Glutamatergic neuron (in vitro differentiated cells): ENCODE data around the gene GATA5. TPM values are rescaled to one million over a fixed set of nuclear protein-coding genes. Genes with fewer than 3 reads are reported as not detected.

ENCODE experiments used
- DNase-seq: peaks from one replicate; pipeline ENCODE4 v3.0.0; 2022
- H3K27ac Mint-ChIP-seq: one replicate; pipeline ENCODE4 v1.8.0; 2020; ENCODE audit warnings: mild to moderate bottlenecking, mixed read lengths, inconsistent platforms; ENCODE audit not compliant: unreplicated experiment
- H3K27me3 Mint-ChIP-seq: one replicate; pipeline ENCODE4 v1.8.0; 2020; ENCODE audit warnings: mild to moderate bottlenecking, moderate library complexity, mixed read lengths, inconsistent platforms; ENCODE audit not compliant: unreplicated experiment
- H3K36me3 Mint-ChIP-seq: one replicate; pipeline ENCODE4 v1.8.0; 2020; ENCODE audit warnings: mild to moderate bottlenecking, mixed read lengths, inconsistent platforms; ENCODE audit not compliant: unreplicated experiment
- H3K4me1 Mint-ChIP-seq: one replicate; pipeline ENCODE4 v1.8.0; 2020; ENCODE audit warnings: mild to moderate bottlenecking, low read depth, mixed read lengths, inconsistent platforms; ENCODE audit not compliant: unreplicated experiment
- H3K4me3 Mint-ChIP-seq: one replicate; pipeline ENCODE4 v1.8.0; 2020; ENCODE audit warnings: mild to moderate bottlenecking, mixed read lengths, inconsistent platforms; ENCODE audit not compliant: unreplicated experiment
- H3K9me3 Mint-ChIP-seq: one replicate; pipeline ENCODE4 v1.8.0; 2020; ENCODE audit warnings: mild to moderate bottlenecking, moderate library complexity, mixed read lengths, inconsistent platforms; ENCODE audit not compliant: unreplicated experiment
- CTCF ChIP-seq: fragments of 200-600 bp; sonication (generic); IDR thresholded peaks from one replicate; pipeline ENCODE4 v1.5.0; 2021; ENCODE audit not compliant: partially characterized antibody, unreplicated experiment
- total RNA-seq: library from RNA; stranded (reverse); fragmentation: NEBNext Ultra II Directional; extraction: Animal tissue kit (Norgen Biotek cat#: 25700); gene quantifications from one replicate; pipeline ENCODE4 v1.2.1, GENCODE V29; 2021; ENCODE audit not compliant: unreplicated experiment

GATA5 gene
- total RNA-seq, 1 donor from 2014 or later, result 1.3 TPM

- H3K4me1 Mint-ChIP-seq, result peaks cover 9% of the 10 kb centered on the region
- H3K9me3 Mint-ChIP-seq, result peaks cover 12% of the 10 kb centered on the region
- H3K4me3 Mint-ChIP-seq, result no peak overlapping the region
- H3K27ac Mint-ChIP-seq, result no peak overlapping the region
- no peak for DNase-seq
- TF ChIP-seq CTCF, result no peak
- H3K36me3 Mint-ChIP-seq, result peaks cover 5% of the 10 kb centered on the region
- H3K27me3 Mint-ChIP-seq, result peaks cover 15% of the 10 kb centered on the region
Measured at GRCh38 chr20:62505337-62506045, 29.7 kb upstream of the GATA5 start.

GRCh38 chr20:62504323-62504722 lies 28.5 kb upstream of the GATA5 start:
- TF ChIP-seq CTCF, result no peak
- DNase-seq, result no peak
- Mint-ChIP-seq H3K4me1 (peaks cover 13% of the 10 kb centered on the region), H3K9me3 (peaks cover 15% of the 10 kb centered on the region), H3K36me3 (peaks cover 5% of the 10 kb centered on the region), H3K27ac (peak overlapping the region; percentile 9), H3K27me3 (peaks cover 22% of the 10 kb centered on the region), H3K4me3 (peak overlapping the region; percentile 36)

- Mint-ChIP-seq H3K4me1 (peaks cover 13% of the 10 kb centered on the region), H3K9me3 (peaks cover 15% of the 10 kb centered on the region), H3K27ac (peak overlapping the region; percentile 73), H3K36me3 (peaks cover 5% of the 10 kb centered on the region), H3K4me3 (no peak overlapping the region), H3K27me3 (peaks cover 23% of the 10 kb centered on the region)
- DNase-seq, result peak; percentile 54
- TF ChIP-seq CTCF, result no peak
Measured at GRCh38 chr20:62503401-62504178, 27.8 kb upstream of the GATA5 start.

GRCh38 chr20:62502496-62503095 lies 26.8 kb upstream of the GATA5 start:
- Mint-ChIP-seq H3K27me3 (peaks cover 23% of the 10 kb centered on the region), H3K4me3 (no peak overlapping the region), H3K9me3 (peaks cover 15% of the 10 kb centered on the region), H3K36me3 (peaks cover 5% of the 10 kb centered on the region), H3K27ac (no peak overlapping the region), H3K4me1 (peaks cover 13% of the 10 kb centered on the region)
- no peak for TF ChIP-seq CTCF
- no peak for DNase-seq
